Measurements from ENCODE around the gene CRACDL.

The CRACDL gene

DNA sequence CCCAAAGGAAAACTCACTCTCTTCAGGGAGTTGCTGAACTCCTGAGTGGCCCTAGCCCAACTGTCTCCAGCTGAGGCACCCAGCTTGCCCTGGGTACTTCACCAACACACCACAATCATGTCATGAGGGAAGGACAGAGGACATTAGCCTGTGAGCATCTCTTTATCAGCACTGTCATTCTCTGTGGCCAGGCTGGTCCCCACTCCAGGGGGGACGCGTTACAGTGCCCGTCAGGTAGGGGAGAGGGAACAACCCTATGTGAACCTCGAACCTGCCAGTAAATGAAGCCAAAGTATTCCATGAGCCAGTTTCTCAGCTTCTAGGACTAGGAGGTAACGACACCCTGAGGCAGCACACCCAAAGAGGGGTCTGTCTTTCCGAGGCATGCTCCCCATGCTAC, 110.2 kb downstream of the CRACDL start:
- no peak for DNase-seq

DNA sequence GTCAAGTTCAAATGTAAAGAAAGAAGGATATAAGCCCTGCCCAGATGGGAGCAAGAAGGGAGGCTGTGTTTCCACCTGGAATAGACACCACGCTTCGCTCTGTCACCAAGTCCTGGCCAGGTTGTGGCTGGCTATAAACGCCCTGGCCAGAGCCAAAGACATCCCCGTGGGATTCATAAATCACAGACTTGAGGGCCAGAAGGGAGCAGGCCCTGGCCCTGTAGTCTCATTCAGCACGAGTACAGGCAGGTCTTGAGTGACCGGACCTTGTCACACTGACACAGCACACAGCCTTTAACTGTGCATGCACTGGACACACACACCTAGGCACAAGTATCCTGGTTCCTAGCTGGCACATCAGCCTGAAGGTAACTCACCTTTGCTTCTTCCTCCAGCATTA, 110.6 kb downstream of the CRACDL start:
- DNase-seq, result no peak

DNA sequence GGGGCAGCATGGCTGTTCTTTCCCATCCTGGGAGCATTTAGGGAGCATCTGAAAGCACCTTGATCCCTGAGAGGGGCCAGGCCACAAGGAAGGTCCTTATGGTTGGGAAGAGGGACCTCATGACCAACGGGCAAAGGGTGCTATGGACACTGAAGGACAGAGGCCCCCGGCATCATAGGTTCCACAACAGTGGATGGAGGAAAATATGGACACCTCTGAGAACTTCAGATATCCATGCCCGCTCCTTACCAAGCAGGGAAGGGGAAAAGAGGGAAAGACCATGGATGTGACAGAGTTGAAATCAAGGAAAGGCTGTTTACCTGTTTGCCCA, 111.0 kb downstream of the CRACDL start:
- no peak for DNase-seq

DNA sequence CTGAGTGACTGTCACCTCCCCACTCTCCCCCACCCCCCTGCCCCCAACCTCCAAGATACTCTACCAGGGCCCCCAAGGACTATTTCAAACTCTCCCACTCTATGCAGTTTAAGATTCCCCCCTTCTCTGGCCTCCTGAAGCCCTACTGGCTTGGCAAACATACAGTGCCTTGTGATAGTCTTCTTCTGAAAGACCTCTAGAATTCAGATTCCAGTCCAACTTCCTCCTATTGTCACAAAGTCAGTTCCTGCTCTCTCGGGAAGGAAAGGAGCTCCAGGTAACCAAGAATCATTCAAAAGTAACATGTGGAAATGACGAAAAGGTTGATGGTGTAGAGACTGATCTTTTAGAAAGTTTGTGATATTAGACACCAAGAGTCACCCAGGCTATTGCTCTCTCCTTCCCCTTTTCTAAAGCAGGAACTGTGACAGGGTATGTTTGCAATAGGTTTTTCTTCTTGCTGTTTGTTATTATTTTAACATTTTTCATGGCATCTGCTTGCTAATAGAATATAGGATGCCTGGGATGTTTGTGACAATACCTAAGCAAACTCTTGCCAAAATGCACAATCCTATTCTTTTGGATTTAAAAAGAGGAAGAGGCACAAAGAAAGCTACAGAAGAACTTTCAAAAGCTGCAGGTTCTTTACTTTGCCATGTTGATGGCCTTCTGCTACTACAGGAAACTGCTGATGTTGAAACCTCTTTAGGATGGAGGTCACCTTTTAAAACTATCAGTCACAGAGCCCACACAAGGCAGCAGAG, 111.6 kb downstream of the CRACDL start:
- DNase-seq, result no peak

DNA sequence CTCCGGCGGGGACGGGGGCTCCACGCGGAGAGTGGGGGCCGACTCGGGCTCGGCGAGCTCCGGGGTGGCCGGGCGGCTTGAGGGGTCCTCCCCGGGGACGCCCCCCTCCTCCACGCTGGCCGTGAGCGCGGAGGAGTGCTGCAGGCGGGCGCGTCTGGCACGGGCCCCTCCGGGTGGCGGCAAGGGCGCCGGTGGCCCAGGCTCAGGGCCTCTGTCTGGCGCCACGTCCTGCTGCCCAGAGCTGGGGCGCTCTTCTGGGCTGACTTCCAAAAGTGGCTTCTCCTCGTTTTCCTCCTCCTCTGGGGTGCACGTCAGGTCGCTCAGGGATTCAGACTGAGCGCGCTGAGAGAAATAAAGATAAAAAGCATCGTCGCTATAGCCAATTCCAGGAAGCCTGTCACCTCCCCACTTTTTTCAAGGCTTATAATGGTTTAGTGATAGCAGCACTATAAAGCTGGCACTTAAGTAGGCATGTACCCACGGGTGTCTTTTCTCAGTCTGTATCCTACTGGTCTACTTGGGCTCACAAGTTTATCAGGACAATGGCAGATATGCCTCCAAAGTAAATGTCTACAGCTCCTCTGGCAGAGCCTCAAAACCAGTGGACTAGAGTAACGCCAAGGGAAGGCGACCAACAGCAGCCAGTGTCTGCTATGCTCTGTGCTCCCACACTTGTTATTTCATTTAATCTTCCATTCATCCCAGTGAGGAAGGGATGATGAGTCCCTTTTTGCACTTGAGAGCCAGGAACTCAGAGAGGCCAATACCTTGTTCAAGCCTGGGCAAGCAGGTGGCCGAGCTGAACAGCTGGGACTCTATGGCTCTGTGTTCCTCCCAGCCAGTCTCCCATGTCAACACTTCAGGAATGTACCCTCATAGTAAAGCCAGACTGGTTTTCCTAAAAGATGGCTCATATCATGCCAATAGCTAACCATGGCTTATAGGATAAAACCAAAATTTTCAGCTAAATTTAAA, 112.5 kb downstream of the CRACDL start:
- DNase-seq, result no peak

- DNase-seq, result peak in 15 of 56 donors; percentile 7 to 61 (median 24)
Observed at GRCh38 chr2:98822301-98823164, 113.5 kb downstream of the CRACDL start.

- no peak for DNase-seq
Observed at GRCh38 chr2:98821629-98822135, 114.3 kb downstream of the CRACDL start.

DNA sequence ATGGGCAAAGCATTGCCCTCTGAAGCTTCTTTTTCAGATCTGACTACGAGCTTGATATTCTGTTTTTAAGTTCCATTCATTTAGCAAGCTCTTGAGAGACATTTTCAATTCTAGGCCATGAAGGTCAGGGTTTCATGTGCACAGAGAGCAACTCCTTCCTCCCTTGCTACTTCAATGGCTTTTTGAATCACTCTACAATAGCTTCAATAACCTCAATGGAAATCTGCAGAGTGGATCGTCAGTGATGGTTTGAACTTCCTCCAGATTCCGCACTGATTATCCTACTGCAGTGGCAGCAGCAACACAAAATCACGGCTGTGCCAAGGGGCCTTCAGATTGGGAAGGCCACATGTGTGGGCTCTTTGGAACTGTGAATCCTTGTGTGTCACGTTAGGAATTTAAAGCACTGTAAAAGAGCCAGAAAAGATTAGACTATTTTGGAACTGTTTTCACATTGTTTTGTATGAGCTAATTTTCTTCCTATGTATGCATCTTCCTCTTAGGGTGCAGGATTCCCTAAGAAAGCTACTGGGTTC, 116.7 kb downstream of the CRACDL start:
- peak in 1 of 56 donors; percentile 10 for DNase-seq

DNA sequence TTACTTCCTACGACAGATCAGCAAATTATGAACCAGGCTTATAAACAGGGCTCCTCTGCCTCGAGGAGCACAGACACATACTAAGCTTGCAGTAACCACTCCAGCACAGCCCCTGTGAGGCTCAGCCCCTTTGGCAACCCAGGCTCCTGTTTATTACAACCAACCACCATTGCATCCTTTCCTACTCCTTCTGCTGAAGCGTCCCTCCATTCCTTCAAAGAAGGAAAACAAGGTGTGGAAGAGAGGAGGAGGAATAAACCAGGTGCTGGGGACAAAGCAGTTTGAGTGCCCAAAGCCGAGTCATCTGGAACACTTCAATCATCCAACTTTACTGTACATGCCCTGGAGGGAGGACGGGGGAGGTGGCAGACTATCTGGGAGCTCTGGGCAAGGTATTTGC, 117.9 kb downstream of the CRACDL start:
- no peak for DNase-seq

DNA sequence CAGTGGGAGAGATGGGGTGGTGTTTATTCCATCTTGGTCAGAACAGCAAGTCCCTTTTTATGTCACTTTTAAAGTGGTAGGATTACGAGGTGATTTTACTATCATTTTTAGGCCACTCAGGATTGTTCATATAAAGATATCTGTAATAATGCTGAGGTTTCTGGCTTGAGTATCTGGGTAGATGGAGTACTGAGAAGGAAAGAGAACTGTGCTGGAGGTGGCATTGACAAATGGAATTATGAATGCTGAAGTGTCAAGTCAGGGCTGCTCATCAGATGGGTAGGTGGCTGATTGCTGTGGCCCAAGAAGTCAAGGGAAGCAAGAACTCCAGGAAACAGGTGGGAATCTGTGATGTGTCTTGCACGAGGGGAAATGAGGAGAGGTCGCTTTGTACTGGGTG, 119.7 kb downstream of the CRACDL start:
- DNase-seq, result no peak

GRCh38 chr2:98815795-98816194, 120.2 kb downstream of the CRACDL start:
- DNase-seq, result no peak

DNA sequence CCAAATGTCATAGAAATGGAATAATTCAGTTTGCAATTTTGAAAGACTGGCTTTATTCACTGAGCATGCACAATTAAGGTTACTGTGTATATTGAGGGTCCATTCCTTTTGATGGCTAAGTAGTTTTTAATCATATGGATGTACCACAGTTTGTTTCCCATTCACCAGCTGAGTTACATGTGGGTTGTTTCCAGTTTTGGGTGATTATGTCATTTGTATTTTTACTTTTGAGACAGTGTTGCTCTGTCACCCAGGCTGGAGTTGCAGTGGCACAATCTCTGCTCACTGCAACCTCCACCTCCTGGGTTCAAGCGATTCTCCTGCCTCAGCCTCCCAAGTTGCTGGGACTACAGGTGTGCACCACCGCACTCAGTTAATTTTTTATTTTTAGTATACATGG, 124.3 kb downstream of the CRACDL start:
- no peak for DNase-seq

GRCh38 chr2:98810588-98810928, 125.5 kb downstream of the CRACDL start:
- DNase-seq, result no peak

GRCh38 chr2:98809878-98810587, 126.0 kb downstream of the CRACDL start:
- DNase-seq, result no peak

DNA sequence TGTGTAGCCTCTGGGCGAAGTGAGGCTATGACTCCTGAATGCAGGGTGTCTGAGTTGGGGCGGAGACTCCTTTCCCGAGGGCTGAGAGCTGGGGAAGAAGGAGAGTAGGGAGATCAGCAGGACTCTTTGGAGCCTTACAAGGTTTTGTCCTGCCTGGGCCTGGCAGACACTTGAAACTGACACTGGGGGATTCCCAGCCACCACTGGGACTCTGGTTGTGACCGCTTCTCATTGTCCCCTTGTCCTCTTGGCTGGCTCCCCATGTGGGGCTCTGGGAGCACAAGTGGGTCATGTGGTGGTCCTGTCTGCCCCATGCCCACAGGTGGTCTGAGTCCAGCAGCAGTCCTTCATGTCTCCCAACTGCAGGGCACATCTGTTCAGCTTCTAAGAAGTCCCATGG, 126.9 kb downstream of the CRACDL start:
- no peak for DNase-seq

GRCh38 chr2:98808546-98808945, 127.5 kb downstream of the CRACDL start:
- DNase-seq, result no peak

- DNase-seq, result no peak
Observed at GRCh38 chr2:98807929-98808328, 128.1 kb downstream of the CRACDL start.

GRCh38 chr2:98807221-98807620, 128.8 kb downstream of the CRACDL start:
- DNase-seq, result no peak

GRCh38 chr2:98806236-98806697, 129.8 kb downstream of the CRACDL start:
- DNase-seq, result peak in 36 of 56 donors; percentile 5 to 89 (median 55)

DNA sequence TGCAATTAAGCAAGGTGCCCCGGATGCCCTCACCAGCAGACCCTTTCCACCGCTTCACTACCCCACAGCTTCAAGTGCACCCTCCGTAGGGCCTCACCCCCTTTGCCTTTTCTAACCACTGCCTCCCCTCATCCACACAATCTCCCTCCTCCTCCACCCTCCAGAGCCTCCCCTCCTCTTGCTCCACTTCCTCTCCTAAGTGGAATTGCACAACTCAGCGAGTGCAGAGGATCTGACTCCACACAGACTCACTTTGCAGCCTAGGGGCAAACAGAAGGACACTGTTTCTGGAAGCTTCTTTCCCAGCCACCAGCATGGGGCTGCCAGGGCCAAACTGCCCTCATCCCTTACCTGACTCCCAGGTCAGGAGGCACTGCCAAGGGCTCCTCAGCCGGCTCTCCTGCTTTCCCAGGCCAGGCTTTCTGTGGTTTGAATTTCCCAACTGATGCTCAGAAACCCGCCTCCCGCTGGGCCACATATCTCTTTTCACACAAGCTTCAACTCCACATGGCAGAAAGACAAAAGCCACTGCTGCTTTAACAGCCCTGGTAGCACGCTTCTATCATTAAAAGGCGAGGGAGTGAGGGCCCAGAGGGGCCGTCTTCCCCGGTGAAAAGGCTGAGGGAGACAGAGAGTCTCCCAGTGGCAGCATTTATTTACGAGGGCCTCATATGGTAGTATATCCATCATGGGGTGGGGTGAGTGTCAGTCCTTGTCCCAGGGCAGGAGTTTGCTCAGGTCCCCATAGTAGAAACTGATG, 130.4 kb downstream of the CRACDL start:
- DNase-seq, result peak in 2 of 56 donors; percentile 18 to 23
